Neural cell (in vitro differentiated cells): ENCODE measurements around the gene NBDY.

Experiments used
- CTCF ChIP-seq: fragments of 450-650 bp; IDR thresholded peaks from 2 replicates; pipeline ENCODE4 v1.5.1; 2014; ENCODE audit warnings: antibody characterized with exemption, mild to moderate bottlenecking, moderate library complexity; ENCODE audit not compliant: poor library complexity, severe bottlenecking
- EZH2 ChIP-seq: fragments of 200-600, 300-800 bp; shearing (Covaris generic), sonication (generic); IDR thresholded peaks from 2 replicates; pipeline ENCODE4 v1.6.1; 2014; ENCODE audit warnings: antibody characterized with exemption, low read length, borderline replicate concordance, mild to moderate bottlenecking; ENCODE audit not compliant: insufficient read depth, poor library complexity, severe bottlenecking
- TAF1 ChIP-seq: IDR thresholded peaks from 2 replicates; pipeline ENCODE4 v1.6.1; 2012; ENCODE audit warnings: low read depth

GRCh38 chrX:56783996-56784620 is 55.1 kb downstream of the NBDY start:
- TF ChIP-seq CTCF (no peak), EZH2 (no peak), TAF1 (no peak)
